ENCODE data around the gene NADK. TPM values are rescaled to one million over a fixed set of nuclear protein-coding genes. Genes with fewer than 3 reads are reported as not detected.
A peak's percentile ranks its signal among the peaks of the same experiment; 100 is the strongest.
"Not testable (repeated sequence)": the region's sequence is repeated elsewhere in the genome, so short reads cannot be mapped to it uniquely, and the experiment has no call there.

The NADK gene
- total RNA-seq, 1 donor from 2014 or later = 66.0 TPM

- peak; percentile 92 for DNase-seq
- H3K4me3 Mint-ChIP-seq (ENCODE audit: unreplicated experiment) = peak within 1 kb of the TSS; percentile 91
- peak within 1 kb of the TSS; percentile 89 for H3K27ac Mint-ChIP-seq (ENCODE audit: unreplicated experiment)
- not testable (repeated sequence) for H3K9me3 Mint-ChIP-seq (ENCODE audit: unreplicated experiment); H3K27me3 Mint-ChIP-seq (ENCODE audit: unreplicated experiment); H3K36me3 Mint-ChIP-seq (ENCODE audit: unreplicated experiment); H3K4me1 Mint-ChIP-seq (ENCODE audit: low read depth, unreplicated experiment)
- peak; percentile 62 for TF ChIP-seq CTCF (IDR thresholded peaks at IDR 0.05; ENCODE audit: partially characterized antibody, unreplicated experiment)
Observed at GRCh38 chr1:1724035-1724864, 54.0 kb downstream of the NADK start, which contains the start of gene CDK11A. TSS of gene CDK11A (minus strand) at chr1:1724357. CDS start at chr1:1722818, 1,539 bp downstream.

- no peak for DNase-seq
- peaks cover 7% of the 10 kb centered on the region for H3K9me3 Mint-ChIP-seq (ENCODE audit: unreplicated experiment)
- H3K4me1 Mint-ChIP-seq (ENCODE audit: low read depth, unreplicated experiment) = no peaks in the 10 kb centered on the region
- no peak overlapping the region for H3K4me3 Mint-ChIP-seq (ENCODE audit: unreplicated experiment)
- H3K27me3 Mint-ChIP-seq (ENCODE audit: unreplicated experiment) = peaks cover 3% of the 10 kb centered on the region
- peaks cover 2% of the 10 kb centered on the region for H3K36me3 Mint-ChIP-seq (ENCODE audit: unreplicated experiment)
- H3K27ac Mint-ChIP-seq (ENCODE audit: unreplicated experiment) = no peak overlapping the region
- TF ChIP-seq CTCF (IDR thresholded peaks at IDR 0.05; ENCODE audit: partially characterized antibody, unreplicated experiment) = no peak
Observed at GRCh38 chr1:1721201-1721600, 57.1 kb downstream of the NADK start.

DNA sequence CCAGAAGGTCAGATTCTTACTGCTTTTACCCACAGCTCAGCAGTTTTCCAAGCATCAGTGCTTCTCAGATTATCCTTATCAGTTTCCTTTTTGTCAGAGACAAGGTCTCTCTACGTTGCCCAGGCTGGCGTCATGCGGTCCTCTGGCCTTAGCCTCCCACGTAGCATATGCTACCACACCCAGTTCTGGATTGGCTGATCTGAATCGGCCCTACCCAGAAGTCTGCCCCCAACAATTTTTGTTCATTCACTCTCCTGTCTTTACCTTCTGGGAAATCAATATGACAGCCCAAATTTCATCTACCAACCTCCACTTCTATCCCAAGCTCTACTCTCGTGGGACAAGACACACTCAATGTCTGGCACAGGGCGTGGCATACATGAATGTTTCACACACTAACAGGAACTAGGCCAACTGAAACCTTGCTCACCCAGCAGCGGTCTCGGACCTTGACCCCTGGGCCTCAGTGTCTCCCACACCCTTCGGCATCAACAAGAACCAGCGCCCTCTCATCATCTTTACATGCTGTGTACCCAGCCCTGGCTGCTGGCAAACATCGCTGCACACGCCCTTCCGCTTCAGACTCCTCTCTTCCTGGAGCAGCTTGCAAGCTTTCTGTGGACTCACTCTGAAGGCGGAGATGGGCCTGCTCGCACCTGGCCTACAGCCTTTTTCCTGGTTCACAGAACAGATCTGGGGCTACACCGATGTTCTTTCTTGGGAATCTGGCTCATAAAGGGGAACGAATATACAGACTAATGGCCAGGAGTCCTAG lies 63.0 kb downstream of the NADK start:
- H3K9me3 Mint-ChIP-seq (ENCODE audit: unreplicated experiment); H3K36me3 Mint-ChIP-seq (ENCODE audit: unreplicated experiment); H3K4me3 Mint-ChIP-seq (ENCODE audit: unreplicated experiment); H3K27me3 Mint-ChIP-seq (ENCODE audit: unreplicated experiment); H3K4me1 Mint-ChIP-seq (ENCODE audit: low read depth, unreplicated experiment); DNase-seq; H3K27ac Mint-ChIP-seq (ENCODE audit: unreplicated experiment): not testable (repeated sequence)

DNA sequence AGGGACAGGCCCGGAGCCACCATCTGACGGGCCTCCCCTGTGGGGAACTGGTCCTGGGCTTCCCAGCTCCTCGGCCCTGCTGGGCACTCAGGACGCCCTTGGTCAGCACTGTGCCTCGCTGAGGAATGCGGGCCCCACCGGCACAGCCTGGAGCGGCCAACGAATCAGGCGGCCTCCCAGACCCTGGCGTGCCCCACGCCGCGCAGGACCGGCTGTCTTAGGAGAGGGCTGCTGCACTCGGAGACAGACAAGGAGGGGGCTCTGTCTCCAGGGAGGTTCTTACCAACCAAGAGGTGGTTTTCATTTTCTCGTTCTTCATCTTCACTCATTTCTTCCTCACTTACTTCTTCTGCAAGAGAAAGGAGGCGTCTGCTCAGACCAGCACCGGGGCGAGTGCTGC lies 70.4 kb downstream of the NADK start:
- H3K9me3 Mint-ChIP-seq (ENCODE audit: unreplicated experiment); H3K4me3 Mint-ChIP-seq (ENCODE audit: unreplicated experiment); H3K27me3 Mint-ChIP-seq (ENCODE audit: unreplicated experiment); DNase-seq; H3K4me1 Mint-ChIP-seq (ENCODE audit: low read depth, unreplicated experiment); H3K36me3 Mint-ChIP-seq (ENCODE audit: unreplicated experiment); H3K27ac Mint-ChIP-seq (ENCODE audit: unreplicated experiment): not testable (repeated sequence)

DNA sequence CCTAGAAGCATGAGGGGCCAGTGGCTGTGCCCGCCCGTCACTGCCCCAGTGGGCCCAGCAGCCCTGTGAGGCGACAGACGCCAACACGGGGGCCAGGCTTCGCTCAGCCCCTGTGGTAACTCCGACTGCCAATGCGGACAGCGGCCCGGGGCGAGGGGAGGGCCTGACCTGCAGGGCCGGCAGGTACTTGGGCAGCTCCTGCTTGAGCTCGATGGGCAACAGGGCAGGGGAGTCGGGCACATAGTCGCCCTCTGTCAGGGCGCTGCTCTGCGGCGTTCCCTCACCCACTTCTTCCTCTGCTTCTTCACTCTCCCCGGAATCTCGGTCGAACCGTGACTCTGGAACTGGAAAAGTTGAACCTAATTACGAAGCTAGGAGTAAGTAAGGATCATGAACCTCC lies 71.0 kb downstream of the NADK start:
- not testable (repeated sequence) for H3K4me3 Mint-ChIP-seq (ENCODE audit: unreplicated experiment); H3K9me3 Mint-ChIP-seq (ENCODE audit: unreplicated experiment); DNase-seq; H3K27ac Mint-ChIP-seq (ENCODE audit: unreplicated experiment); H3K4me1 Mint-ChIP-seq (ENCODE audit: low read depth, unreplicated experiment); H3K27me3 Mint-ChIP-seq (ENCODE audit: unreplicated experiment); H3K36me3 Mint-ChIP-seq (ENCODE audit: unreplicated experiment)

DNA sequence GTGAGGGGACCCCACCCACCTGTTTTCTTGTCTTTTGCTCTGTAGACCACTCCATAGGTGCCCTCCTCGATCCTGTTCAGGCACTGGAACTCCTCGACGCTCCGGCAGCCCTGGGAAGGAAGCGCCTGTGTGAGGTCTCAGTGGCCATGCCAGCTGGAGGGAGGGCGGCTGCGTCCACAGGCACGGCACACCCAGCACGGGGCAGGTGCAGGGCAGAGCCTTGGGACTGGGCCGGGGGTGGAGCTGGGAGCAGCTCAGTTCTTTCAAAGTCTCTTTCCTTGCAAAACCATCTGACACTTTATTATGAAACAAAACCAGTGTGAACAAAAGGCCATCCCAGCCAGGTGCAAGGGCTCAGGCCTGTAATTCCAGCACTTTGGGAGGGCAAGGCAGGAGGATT lies 72.6 kb downstream of the NADK start:
- H3K4me1 Mint-ChIP-seq (ENCODE audit: low read depth, unreplicated experiment); DNase-seq; H3K27ac Mint-ChIP-seq (ENCODE audit: unreplicated experiment); H3K27me3 Mint-ChIP-seq (ENCODE audit: unreplicated experiment); H3K36me3 Mint-ChIP-seq (ENCODE audit: unreplicated experiment); H3K4me3 Mint-ChIP-seq (ENCODE audit: unreplicated experiment); H3K9me3 Mint-ChIP-seq (ENCODE audit: unreplicated experiment): not testable (repeated sequence)

DNA sequence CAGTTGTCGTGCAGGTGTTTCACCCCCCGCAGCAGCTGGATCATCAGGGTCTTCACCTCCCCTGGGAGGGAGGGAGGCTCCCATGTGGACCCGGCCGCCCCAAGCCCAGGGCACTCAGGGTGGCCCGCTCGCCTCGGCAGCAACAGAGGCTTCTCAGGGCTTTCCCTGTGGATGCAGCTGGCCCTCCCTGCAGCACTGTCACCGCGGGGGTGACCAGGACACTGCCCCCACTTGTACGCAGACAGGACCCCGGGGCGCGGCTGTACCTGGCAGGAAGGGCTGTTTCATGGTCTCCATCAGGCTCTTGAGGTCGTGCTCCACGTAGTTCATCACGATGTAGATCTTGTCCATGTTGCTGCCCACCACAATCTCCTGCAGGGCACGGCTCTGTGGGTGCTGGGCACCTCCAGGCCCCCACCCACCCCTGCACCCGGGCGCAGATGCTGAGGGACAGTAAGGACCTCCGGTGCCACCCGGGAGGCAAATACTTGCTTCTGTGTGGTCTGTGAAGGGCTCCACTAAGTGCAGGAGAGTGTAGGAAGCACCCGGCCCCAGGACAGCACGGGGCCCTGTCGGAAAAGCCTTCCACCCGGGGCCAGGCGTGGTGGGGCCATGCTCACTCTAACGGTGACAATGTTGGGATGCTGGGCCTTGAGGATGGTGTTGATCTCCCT lies 73.8 kb downstream of the NADK start:
- not testable (repeated sequence) for H3K4me3 Mint-ChIP-seq (ENCODE audit: unreplicated experiment); DNase-seq; H3K27me3 Mint-ChIP-seq (ENCODE audit: unreplicated experiment); H3K4me1 Mint-ChIP-seq (ENCODE audit: low read depth, unreplicated experiment); H3K27ac Mint-ChIP-seq (ENCODE audit: unreplicated experiment); H3K9me3 Mint-ChIP-seq (ENCODE audit: unreplicated experiment); H3K36me3 Mint-ChIP-seq (ENCODE audit: unreplicated experiment)
